ENCODE measurements around the gene UBTD1. TPM values are rescaled to one million over a fixed set of nuclear protein-coding genes. Genes with fewer than 3 reads are reported as not detected.

Gene UBTD1
- total RNA-seq, 4 donors from 2014 or later: 3.9 to 23.4 (median 12.4) TPM

GRCh38 chr10:97456686-97457065 lies 42.0 kb upstream of the UBTD1 start:
- no peak for TF ChIP-seq CTCF (IDR thresholded peaks at IDR 0.05; ENCODE audit: low read depth)

- TF ChIP-seq CTCF (IDR thresholded peaks at IDR 0.05; ENCODE audit: low read depth): no peak
These were observed 39.6 kb upstream of the UBTD1 start for GRCh38 chr10:97459111-97459510.

GRCh38 chr10:97459933-97460332 lies 38.8 kb upstream of the UBTD1 start:
- no peak for TF ChIP-seq CTCF (IDR thresholded peaks at IDR 0.05; ENCODE audit: low read depth)

GRCh38 chr10:97462309-97462708 lies 36.4 kb upstream of the UBTD1 start:
- no peak for TF ChIP-seq CTCF (IDR thresholded peaks at IDR 0.05; ENCODE audit: low read depth)

- no peak for TF ChIP-seq CTCF (IDR thresholded peaks at IDR 0.05; ENCODE audit: low read depth)
These were observed 35.2 kb upstream of the UBTD1 start for GRCh38 chr10:97463363-97464132.

GRCh38 chr10:97464226-97464625 lies 34.5 kb upstream of the UBTD1 start:
- no peak for TF ChIP-seq CTCF (IDR thresholded peaks at IDR 0.05; ENCODE audit: low read depth)

GRCh38 chr10:97465982-97466381 lies 32.7 kb upstream of the UBTD1 start:
- no peak for TF ChIP-seq CTCF (IDR thresholded peaks at IDR 0.05; ENCODE audit: low read depth)

All from subcutaneous adipose tissue (tissue), 4 donors.